GM13977 (cell line): ENCODE measurements around the gene MYOM1.

Source experiments
- DNase-seq: peaks from one replicate; pipeline ENCODE4 v3.0.0; 2012; ENCODE audit warnings: low spot score
- in situ Hi-C: fragments of 300-500 bp; cut with MboI; formaldehyde crosslinking; loops from one replicate; pipeline ENCODE4 v1.12.0; 2022; ENCODE audit warnings: low sequenced_read_pairs, low pct_unique_long_range_greater_than_20kb, mixed read lengths, inconsistent platforms; ENCODE audit not compliant: unreplicated experiment
- TF ChIP-seq, protein P1 (sequence below): IDR thresholded peaks from 2 replicates; pipeline ENCODE4 v1.5.1; 2012; ENCODE audit warnings: mild to moderate bottlenecking, control low read depth; ENCODE audit not compliant: insufficient read depth; ENCODE audit errors: extremely low read depth, missing control alignments

MYOM1 gene

DNA sequence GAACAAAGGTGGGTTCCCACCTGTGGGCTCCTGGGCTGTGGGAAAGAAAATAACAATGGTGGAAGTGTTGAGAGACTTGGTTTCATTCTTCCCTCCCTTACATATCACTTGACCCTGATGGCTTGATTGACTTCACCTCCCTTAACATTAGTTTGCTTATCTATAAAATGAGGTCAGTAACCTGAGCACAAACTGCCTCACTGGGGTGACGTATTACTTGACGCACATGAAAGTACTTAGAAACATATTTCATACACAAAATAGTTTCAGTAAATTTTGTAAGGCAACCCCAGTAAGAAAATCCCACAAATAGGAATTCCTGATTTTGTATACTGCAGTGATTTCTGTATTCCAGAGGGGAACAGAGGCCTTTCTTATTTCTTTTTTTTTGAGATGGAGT lies 177.4 kb downstream of the MYOM1 start:
- in situ Hi-C loops, result no loop called here
- TF ChIP-seq, protein P1, sequence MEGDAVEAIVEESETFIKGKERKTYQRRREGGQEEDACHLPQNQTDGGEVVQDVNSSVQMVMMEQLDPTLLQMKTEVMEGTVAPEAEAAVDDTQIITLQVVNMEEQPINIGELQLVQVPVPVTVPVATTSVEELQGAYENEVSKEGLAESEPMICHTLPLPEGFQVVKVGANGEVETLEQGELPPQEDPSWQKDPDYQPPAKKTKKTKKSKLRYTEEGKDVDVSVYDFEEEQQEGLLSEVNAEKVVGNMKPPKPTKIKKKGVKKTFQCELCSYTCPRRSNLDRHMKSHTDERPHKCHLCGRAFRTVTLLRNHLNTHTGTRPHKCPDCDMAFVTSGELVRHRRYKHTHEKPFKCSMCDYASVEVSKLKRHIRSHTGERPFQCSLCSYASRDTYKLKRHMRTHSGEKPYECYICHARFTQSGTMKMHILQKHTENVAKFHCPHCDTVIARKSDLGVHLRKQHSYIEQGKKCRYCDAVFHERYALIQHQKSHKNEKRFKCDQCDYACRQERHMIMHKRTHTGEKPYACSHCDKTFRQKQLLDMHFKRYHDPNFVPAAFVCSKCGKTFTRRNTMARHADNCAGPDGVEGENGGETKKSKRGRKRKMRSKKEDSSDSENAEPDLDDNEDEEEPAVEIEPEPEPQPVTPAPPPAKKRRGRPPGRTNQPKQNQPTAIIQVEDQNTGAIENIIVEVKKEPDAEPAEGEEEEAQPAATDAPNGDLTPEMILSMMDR, result no peak
- no peak for DNase-seq

DNA sequence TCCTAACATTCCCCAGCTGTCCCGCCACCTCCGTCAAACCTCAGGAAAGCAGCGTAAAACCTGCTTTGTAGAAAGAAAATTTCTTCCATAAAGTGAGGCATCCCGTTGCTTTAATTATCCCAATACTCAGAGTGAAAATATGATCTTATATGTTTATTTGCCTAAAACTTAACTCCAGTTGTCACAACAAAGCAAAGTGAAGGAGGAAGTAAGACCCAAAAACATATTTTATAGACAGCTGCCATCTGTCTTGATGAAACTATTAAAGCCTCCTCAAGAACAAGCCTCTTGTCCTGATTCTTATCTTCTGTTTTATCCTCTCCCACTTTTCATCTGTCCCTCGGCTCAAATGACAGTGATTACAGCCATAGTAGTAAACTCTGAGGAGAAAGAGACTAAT lies 177.9 kb downstream of the MYOM1 start:
- no peak for DNase-seq
- in situ Hi-C loops, result no loop called here
- TF ChIP-seq, protein P1, result no peak

DNA sequence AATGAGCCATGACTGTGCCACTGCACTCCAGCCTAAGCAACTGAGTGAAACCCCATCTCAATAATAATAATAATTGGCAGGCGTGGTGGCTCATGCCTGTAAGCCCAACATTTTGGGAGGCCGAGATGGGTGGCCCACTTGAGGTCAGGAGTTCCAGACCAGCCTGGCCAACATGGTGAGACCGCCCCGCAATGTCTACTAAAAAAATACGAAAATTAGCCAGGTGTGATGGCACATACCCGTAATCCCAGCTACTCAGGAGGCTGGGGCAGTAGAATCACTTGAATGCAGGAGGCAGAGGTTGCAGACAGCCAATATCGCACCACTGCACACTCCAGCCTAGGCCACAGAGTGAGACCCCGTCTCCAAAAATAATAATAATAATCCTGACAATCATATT lies 178.9 kb downstream of the MYOM1 start:
- in situ Hi-C loops, result no loop called here
- no peak for DNase-seq
- TF ChIP-seq, protein P1, result no peak

DNA sequence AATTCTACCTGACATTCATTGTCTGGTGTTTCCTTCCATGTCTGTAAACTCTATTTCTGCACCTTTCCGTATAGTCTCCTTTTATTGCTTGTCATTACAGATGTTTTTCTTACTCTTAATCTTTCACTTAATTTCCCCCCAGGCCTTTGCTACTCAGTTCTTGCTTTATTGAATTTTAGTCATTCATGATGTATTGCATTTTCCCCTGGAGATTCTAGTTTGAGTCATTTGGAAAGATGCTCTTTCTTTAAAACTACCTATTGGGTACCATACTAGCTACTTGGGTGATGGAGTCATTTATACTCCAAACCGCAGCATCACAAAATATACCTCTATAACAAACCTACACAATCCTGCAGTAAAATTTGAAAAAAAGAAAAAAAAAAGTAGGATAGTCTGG lies 179.6 kb downstream of the MYOM1 start:
- in situ Hi-C loops, result no loop called here
- DNase-seq, result no peak
- TF ChIP-seq, protein P1, result no peak

DNA sequence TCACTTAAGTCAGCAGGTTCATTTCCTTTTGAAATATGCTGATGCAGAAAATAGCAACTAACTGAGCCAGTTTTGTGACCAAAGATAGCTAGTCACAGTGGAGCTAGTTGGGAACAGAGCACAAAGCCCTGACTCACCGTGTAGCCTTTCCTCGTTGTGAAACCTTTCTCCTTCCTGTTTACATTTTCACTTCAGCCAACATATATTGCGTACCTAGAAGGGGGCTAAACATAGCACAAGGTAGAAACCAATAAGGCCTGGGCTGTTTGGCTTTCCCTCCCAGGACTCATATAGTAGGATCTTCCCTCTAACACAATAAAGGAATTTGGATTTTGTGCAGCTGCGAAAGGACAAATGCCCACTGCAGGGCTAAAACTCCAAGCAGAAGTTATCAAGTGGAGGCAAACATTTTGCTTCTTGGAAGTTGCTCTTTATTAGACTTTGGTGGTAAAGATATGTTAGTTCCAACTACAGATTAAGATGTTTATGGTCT lies 182.3 kb downstream of the MYOM1 start:
- peak; percentile 63 for DNase-seq
- TF ChIP-seq, protein P1, result no peak

DNA sequence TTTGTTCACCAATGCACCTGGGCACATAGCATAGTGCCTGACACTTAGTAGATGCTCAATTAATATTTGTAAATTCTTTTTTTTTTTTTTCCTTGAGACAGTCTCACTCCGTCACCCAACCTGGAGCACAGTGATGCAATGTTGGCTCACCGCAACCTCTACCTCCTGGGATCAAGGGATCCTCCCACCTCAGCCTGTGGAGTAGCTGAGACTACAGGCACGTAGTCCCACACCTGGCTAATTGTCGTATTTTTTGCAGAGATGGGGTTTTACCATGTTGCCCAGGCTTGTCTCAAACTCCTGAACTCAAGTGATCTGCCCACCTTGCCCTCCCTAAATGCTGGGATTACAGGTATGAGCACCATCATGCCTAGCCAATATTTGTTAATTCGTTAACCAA lies 183.7 kb downstream of the MYOM1 start:
- no peak for DNase-seq
- TF ChIP-seq, protein P1, result no peak
- in situ Hi-C loops, result no loop called here

More for the DNA sequence above, 182.3 kb downstream of the MYOM1 start:
- in situ Hi-C loops, result no loop called here

DNA sequence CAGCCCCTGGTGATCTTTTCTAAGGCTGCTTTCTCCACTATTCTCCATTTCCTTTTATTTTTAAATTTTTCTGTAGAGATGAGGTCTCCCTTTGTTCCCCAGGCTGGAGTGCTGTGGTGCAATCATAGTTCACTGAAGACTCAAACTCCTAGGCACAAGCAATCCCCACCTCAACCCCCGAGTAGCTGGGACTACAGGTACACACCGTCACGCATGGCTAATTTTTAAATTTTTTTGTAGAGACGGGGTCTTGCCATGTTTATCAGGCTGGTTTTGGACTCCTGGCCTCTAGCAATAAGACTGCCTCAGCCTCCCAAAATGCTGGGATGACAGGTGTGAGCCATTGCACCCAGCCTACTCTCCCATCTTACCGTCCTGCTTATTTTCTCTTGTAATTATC lies 184.1 kb downstream of the MYOM1 start:
- TF ChIP-seq, protein P1, result no peak
- no peak for DNase-seq
- in situ Hi-C loops, result no loop called here
